Lower leg skin (tissue), 3 donors: ENCODE results near the gene AP3B1.

Source experiments
- POLR2A ChIP-seq, 2 donors: fragments of 450-650 bp; IDR thresholded peaks; one replicate each; pipeline ENCODE4 v1.6.1; 2016 to 2017; ENCODE audit warnings: antibody characterized with exemption in 2 of 2, mild to moderate bottlenecking in 1 of 2, moderate library complexity in 1 of 2
- TF ChIP-seq, protein P1 (sequence below), 3 donors: fragments of 450-650 bp; IDR thresholded peaks; one replicate each; pipeline ENCODE4 v1.5.1; 2016; ENCODE audit warnings: antibody characterized with exemption in 3 of 3, mild to moderate bottlenecking in 3 of 3, moderate library complexity in 2 of 3

DNA sequence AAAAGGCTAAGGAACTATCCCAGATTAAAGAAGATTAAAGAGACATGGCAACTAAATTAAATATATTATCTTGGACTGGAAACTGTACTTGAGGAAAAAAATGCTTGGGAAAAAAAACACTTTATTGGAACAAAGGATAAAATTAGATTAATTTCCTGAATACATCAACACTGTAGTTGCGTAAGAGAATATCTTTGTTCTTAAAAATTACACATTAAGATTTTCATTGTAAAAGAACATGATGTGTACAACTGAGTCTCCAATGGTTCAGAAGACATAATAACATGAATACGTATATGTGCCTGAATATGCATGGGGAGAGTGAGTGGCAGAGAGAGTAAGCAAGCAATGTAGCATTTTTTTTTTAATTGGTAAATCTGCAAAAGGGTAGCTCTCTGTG, 2.8 kb downstream of the AP3B1 start:
- TF ChIP-seq, protein P1, sequence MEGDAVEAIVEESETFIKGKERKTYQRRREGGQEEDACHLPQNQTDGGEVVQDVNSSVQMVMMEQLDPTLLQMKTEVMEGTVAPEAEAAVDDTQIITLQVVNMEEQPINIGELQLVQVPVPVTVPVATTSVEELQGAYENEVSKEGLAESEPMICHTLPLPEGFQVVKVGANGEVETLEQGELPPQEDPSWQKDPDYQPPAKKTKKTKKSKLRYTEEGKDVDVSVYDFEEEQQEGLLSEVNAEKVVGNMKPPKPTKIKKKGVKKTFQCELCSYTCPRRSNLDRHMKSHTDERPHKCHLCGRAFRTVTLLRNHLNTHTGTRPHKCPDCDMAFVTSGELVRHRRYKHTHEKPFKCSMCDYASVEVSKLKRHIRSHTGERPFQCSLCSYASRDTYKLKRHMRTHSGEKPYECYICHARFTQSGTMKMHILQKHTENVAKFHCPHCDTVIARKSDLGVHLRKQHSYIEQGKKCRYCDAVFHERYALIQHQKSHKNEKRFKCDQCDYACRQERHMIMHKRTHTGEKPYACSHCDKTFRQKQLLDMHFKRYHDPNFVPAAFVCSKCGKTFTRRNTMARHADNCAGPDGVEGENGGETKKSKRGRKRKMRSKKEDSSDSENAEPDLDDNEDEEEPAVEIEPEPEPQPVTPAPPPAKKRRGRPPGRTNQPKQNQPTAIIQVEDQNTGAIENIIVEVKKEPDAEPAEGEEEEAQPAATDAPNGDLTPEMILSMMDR (IDR thresholded peaks at IDR 0.05), result no peak
- TF ChIP-seq POLR2A (IDR thresholded peaks at IDR 0.05), result no peak
